SU-DHL-6 (cell line): ENCODE data around the gene PLEK2.

ENCODE experiments used
- EZH2phosphoT487 ChIP-seq: fragments of 200-600 bp; sonication (generic), shearing (Covaris generic); conservative IDR thresholded peaks from 2 replicates; pipeline ENCODE4 v1.6.1; 2018; ENCODE audit warnings: mild to moderate bottlenecking, antibody characterized with exemption, low read length, moderate library complexity, mixed read lengths
- TF ChIP-seq, protein P1 (sequence below): fragments of 200-600 bp; sonication (generic); IDR thresholded peaks from one replicate; pipeline ENCODE4 v1.5.1; 2017; ENCODE audit warnings: antibody characterized with exemption, mild to moderate bottlenecking, low read length, moderate library complexity; ENCODE audit not compliant: insufficient read depth, poor library complexity, severe bottlenecking

DNA sequence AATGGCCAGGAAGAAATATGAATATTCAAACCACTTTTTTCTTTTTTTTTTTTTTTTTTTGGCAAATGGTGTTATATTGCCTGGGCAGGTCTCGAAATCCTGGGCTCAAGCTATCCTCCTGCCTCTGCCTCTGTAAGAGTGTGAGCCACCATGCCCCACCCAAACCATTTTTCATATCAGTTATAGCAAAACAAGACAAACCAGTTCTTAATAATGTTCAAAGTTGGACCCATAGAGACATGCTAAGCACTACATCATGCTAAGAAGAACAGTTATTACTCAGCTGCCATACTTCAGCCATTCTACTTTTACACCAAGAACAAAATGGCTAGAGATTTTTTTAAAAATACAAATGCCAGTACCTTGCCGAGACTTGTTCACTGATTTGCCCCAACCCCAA, 26.3 kb downstream of the PLEK2 start:
- TF ChIP-seq, protein P1, sequence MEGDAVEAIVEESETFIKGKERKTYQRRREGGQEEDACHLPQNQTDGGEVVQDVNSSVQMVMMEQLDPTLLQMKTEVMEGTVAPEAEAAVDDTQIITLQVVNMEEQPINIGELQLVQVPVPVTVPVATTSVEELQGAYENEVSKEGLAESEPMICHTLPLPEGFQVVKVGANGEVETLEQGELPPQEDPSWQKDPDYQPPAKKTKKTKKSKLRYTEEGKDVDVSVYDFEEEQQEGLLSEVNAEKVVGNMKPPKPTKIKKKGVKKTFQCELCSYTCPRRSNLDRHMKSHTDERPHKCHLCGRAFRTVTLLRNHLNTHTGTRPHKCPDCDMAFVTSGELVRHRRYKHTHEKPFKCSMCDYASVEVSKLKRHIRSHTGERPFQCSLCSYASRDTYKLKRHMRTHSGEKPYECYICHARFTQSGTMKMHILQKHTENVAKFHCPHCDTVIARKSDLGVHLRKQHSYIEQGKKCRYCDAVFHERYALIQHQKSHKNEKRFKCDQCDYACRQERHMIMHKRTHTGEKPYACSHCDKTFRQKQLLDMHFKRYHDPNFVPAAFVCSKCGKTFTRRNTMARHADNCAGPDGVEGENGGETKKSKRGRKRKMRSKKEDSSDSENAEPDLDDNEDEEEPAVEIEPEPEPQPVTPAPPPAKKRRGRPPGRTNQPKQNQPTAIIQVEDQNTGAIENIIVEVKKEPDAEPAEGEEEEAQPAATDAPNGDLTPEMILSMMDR, result no peak
- no peak for TF ChIP-seq EZH2phosphoT487
